Cardiac septum (tissue), 1 donor: Measurements from ENCODE around the gene BIN1. TPM values are rescaled to one million over a fixed set of nuclear protein-coding genes. Genes with fewer than 3 reads are reported as not detected.

ENCODE experiments used
- DNase-seq: peaks from one replicate; pipeline ENCODE4 v3.0.0-alpha.2; 2020; ENCODE audit warnings: low spot score
- intact Hi-C: fragments of 100-400 bp; cut with DNase I; formaldehyde crosslinking; loops from one replicate; pipeline ENCODE4 v1.14.0; 2022
- total RNA-seq: library from RNA; stranded (reverse); fragmentation: NEBNext Ultra II Directional; extraction: Animal tissue kit (Norgen Biotek cat#: 25700); gene quantifications from one replicate; pipeline ENCODE4 v1.2.1, GENCODE V29; 2021
- donor health status: DM: no; HTN: no; CAD: no.

BIN1 gene
- total RNA-seq, 1 donor from 2014 or later = 14.0 TPM

DNA sequence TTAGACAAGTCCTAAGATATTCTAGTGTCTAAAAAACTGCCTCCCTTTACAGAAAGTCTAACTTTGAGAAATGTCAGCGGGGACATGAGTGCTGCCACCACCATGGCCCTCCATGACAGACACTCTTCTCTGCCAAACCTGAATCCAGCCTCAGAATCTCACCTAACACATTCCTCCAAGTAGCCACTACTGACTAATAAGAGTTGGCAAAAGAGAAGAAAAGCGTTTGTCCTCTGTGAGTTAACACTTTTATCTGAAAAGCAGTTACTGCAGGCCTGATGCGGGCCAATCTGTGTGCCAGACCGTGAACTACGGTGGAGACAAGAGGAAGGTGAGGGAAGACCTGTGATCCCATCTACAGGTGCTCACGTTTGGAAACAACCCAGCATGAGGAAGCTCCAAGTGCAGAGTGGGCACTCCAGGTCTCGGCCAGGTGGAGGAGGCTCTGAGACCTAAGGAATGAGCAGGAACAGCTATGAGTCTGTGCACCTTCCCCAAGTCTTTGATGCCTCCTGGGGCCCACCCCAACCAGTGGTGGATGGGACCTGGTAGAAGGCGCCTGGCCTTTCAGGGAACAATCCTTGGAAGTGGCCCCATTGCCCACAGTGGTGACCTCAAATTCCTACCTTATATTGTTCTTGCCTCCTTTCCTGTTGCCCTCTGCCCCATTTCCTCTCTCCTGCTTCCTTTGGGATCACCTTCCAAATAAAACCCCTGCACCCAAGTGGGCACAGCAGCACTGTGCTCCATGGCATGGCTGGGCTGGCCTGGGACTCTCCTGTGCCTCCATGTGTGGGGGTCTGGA lies 91.6 kb downstream of the BIN1 start:
- intact Hi-C loops = no loop called here
- DNase-seq = no peak

GRCh38 chr2:127014630-127015029 lies 92.3 kb downstream of the BIN1 start:
- DNase-seq = no peak
- intact Hi-C loops = no loop called here

DNA sequence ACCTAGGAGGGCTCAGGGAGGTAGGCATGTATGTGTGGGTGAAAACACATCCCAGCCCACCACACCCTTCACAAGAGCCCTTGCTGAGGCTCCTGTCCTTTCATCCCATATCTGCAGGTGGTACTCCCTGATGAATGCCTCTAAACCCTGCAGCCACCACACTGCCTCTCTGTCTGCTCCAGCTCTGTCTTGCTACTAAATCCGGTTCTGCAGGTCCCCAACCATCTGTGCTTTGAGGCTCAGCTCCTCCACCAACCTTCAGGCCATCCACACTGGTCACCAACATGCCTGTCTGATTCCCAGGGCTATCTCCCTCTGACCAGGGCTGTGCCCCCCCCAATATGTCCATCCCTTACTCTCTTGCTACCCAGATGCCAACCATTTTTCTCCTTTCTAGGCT lies 92.7 kb downstream of the BIN1 start:
- intact Hi-C loops = no loop called here

DNA sequence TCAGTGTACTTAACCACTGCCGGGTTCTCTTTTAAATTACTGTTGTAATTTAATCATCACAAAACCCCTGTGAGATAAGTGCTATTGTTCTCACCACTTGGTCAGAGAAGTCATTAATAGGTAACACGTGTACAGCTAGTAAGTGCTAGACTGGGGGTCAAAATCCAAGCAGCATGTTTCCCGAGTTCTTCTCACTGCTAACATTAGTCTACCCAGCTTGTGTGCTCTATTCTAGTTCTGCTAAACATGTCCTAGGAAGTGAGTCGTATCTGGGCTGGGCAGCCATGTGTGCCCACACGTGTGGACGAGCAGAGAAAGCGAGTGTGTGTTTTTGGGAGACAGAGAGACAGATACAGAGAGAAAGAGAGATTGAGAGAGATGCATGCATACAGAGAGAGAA lies 94.1 kb downstream of the BIN1 start:
- no peak for DNase-seq
- intact Hi-C loops = no loop called here

More for the DNA sequence above, 92.7 kb downstream of the BIN1 start:
- DNase-seq = no peak

GRCh38 chr2:127012215-127012614 lies 94.7 kb downstream of the BIN1 start:
- DNase-seq = no peak
- intact Hi-C loops = no loop called here

DNA sequence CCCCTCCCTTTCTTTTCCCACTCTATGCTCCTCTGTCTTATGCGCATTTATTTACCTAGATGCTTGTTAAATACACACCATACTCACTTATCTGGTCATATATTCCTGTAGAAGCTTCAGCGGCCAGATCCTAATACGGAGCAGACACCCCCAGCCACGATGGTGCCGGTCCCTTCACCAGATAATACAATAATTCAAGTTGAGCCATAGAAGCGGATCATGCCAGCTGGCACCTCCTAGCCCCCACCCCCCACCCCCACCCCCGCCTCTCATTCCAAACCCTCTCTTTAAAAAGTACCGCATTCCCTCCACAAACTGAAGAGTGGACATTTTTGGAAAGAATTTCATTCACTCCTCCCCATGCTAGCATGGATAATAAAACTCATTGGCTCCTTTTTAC lies 95.2 kb downstream of the BIN1 start:
- DNase-seq = no peak

DNA sequence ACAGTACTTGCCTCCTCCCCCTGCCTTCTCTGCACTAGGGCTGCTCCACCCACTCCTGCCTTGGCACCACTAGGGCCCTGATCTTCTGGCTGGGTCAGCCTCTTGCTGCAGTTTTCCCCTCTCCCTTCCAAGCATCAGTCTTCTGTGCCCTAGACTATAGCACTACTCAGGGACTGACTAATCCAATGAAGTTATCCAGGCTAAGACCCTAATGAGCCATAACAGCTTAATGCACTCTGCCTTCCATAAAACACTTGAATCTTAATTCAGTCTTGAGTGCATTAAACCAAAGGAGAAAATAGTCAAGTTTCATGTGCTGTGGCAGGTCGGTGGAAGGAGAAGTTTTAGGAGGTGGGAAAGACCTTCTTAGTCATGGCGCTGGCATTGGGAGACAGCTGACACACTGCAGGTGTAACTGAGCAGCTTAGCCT lies 95.7 kb downstream of the BIN1 start:
- no peak for DNase-seq
- intact Hi-C loops = no loop called here

More for the DNA sequence above, 95.2 kb downstream of the BIN1 start:
- intact Hi-C loops = no loop called here

DNA sequence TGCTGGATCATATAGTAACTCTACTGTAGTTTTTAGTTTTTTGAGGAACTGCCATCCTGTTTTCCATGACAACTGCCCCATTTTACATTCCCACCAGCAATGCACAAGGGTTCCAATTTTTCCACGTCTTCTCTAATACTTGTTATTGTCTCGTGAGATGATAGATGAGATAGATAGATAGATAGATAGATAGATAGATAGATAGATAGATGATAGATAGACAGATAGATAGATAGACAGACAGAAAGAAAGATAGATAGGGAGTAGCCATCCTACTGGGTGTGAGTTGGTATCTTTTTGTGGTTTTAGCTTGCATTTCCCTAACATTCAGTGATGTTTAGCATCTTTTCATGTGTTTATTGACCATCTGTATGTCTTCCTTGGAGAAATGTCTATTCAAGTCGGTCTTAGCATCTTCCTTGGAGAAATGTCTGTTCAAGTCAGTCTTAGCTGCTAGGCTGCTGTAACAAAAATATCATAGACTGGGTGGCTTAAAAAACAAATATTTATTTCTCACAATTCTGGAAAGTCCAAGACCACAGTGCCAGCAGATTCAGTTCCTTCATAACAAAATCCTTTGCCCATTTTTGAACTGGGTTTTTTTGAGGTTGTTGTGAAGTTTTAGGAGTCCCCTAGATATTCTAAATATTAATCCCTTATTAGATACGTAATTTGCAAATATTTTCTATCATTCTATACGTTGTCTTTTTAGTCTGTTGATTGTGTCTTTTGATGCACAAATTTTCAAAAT lies 98.5 kb downstream of the BIN1 start:
- DNase-seq = no peak
- intact Hi-C loops = no loop called here

- DNase-seq = no peak
- intact Hi-C loops = no loop called here
These were observed 99.3 kb downstream of the BIN1 start for GRCh38 chr2:127007652-127008051.

DNA sequence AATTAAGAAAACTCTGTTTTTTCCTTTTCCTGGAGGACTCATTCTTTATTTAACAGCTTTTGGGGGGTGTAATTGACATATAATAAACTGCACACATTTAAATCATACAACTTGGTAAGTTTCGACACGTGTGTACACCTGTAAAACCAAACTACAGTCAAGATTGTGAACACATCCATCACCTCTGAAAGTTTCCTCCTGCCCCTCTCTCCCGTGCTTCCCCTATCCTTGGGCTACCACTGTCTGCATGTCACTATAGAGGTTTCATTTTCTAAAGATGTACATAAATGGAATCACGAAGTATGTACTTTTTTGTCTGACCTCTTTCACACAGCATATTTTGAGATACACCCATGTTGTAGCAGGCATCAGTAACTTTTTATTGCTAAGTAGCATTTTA lies 100.0 kb downstream of the BIN1 start:
- DNase-seq = no peak
- intact Hi-C loops = no loop called here

- intact Hi-C loops = no loop called here
These were observed 101.9 kb downstream of the BIN1 start for GRCh38 chr2:127004893-127005600.

DNA sequence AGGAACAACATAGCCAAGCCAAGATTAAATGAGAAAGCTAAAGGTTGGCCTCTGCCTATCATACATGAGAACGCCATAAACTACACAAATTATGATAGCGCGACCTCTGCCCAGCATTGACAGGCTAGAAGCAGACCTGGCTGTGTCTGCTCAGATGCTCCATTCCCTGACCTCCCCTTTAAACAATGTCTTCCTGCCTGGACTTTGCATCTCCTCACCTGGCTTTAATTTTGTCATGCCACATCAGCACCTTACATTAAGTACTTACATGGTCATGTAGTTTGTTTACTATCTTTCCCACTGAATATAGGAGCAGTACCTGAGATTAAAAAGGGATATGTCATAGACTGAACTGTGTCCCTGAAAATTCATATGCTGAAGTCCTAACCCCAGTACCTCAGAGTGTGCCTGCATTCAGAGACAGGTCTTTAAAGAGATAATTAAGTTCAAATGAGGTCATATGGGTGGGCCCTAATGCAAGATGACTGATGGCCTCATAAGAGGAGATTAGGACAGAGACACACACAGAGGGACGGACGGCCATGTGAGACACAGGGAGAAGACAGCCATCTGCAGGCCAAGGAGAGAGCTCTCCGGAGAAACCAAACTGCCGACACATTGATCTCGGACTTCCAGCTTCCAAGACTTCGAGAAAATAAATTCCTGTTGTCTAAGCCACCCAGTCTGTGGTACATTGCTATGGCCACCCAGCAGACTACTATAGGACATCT lies 103.7 kb downstream of the BIN1 start:
- DNase-seq = no peak
- intact Hi-C loops = no loop called here

More at GRCh38 chr2:127004893-127005600, 101.9 kb downstream of the BIN1 start:
- no peak for DNase-seq

DNA sequence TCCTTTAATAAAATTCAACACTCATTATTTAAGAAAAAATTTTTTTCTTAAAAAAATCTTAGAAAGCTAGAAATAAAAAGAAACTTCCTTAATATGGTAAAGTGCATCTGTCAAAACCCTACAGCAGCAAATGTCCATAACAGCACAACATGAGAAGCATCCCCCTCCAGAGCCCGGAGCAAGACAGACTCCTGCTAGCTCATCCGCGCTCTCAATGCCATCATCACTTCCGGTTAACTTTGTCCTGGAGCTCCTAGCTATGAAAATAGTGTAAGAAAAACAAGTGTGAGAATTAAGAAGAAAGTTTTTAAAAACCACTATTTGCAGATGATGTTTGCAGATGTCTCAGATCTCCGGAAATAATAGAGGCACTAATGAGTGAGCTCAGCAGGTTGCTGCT lies 105.2 kb downstream of the BIN1 start:
- intact Hi-C loops = no loop called here
- DNase-seq = no peak

DNA sequence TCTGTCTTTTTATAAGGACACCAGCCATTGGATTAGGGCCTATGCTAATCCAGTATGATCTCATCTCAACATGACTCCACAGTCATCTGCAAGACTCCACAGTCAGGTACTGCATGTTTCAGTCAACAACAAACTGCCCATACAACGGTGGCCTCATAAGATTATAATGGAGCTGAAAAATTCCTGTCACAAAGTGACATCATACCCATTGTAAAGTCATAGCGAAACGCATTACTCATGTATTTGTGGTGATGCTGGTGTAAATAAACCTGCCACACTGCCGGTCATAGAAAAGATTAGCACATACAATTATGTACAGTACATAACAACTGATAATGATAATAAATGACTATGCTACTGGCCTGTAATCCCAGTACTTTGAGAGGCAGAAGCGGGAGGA lies 106.0 kb downstream of the BIN1 start:
- intact Hi-C loops = no loop called here
- no peak for DNase-seq

- no peak for DNase-seq
- intact Hi-C loops = no loop called here
These were observed 106.8 kb downstream of the BIN1 start for GRCh38 chr2:127000194-127000593.

- intact Hi-C loops = no loop called here
- DNase-seq = no peak
These were observed 107.7 kb downstream of the BIN1 start for GRCh38 chr2:126999106-126999756.

DNA sequence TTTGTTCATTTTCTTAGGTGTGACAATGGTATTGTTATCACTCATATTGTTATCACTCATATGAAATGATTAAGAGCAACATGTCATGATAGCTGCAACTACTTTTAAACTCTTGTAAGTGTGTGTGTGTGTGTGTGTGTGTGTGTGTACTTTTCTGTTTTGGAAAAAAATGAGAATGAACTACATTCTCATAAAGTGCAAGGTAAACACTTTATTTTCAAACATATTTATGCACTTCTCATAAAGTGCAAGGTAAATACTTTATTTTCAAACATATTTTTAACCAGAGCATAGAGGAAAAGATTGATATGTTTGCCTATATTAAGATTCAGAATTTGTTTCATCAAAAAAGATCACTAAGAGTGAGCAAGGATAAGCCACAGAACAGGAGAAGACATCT lies 108.5 kb downstream of the BIN1 start:
- intact Hi-C loops = no loop called here

More for the DNA sequence above, 108.5 kb downstream of the BIN1 start:
- no peak for DNase-seq
